ENCODE results near the gene SORCS1. TPM values are rescaled to one million over a fixed set of nuclear protein-coding genes. Genes with fewer than 3 reads are reported as not detected.

Gene SORCS1
- polyA plus RNA-seq, 4 donors: 4.5 to 19.8 (median 9.6) TPM

- DNase-seq (ENCODE audit: low read depth in 4 of 4, low spot score in 3 of 4): no peak
These were observed 334.0 kb downstream of the SORCS1 start for GRCh38 chr10:106830471-106830870.

GRCh38 chr10:106830006-106830405, 334.5 kb downstream of the SORCS1 start:
- no peak for DNase-seq (ENCODE audit: low read depth in 4 of 4, low spot score in 3 of 4)

GRCh38 chr10:106826716-106827115, 337.8 kb downstream of the SORCS1 start:
- no peak for DNase-seq (ENCODE audit: low read depth in 4 of 4, low spot score in 3 of 4)

GRCh38 chr10:106825576-106826364, 338.7 kb downstream of the SORCS1 start:
- DNase-seq (ENCODE audit: low read depth in 4 of 4, low spot score in 3 of 4): no peak

- no peak for DNase-seq (ENCODE audit: low read depth in 4 of 4, low spot score in 3 of 4)
These were observed 343.9 kb downstream of the SORCS1 start for GRCh38 chr10:106820579-106820978.

- no peak for DNase-seq (ENCODE audit: low read depth in 4 of 4, low spot score in 3 of 4)
These were observed 345.0 kb downstream of the SORCS1 start for GRCh38 chr10:106819490-106819889.

GRCh38 chr10:106816318-106817085, 348.0 kb downstream of the SORCS1 start:
- DNase-seq (ENCODE audit: low read depth in 4 of 4, low spot score in 3 of 4): no peak

- no peak for DNase-seq (ENCODE audit: low read depth in 4 of 4, low spot score in 3 of 4)
These were observed 349.0 kb downstream of the SORCS1 start for GRCh38 chr10:106815427-106816043.

GRCh38 chr10:106804992-106805582, 359.4 kb downstream of the SORCS1 start:
- no peak for DNase-seq (ENCODE audit: low read depth in 4 of 4, low spot score in 3 of 4)

GRCh38 chr10:106802949-106803348, 361.6 kb downstream of the SORCS1 start:
- DNase-seq (ENCODE audit: low read depth in 4 of 4, low spot score in 3 of 4): no peak

- DNase-seq (ENCODE audit: low read depth in 4 of 4, low spot score in 3 of 4): no peak
These were observed 364.7 kb downstream of the SORCS1 start for GRCh38 chr10:106799776-106800175.

- DNase-seq (ENCODE audit: low read depth in 4 of 4, low spot score in 3 of 4): peak in 3 of 4 donors; percentile 14 to 24 (median 15)
These were observed 368.9 kb downstream of the SORCS1 start for GRCh38 chr10:106795619-106796018.

- no peak for DNase-seq (ENCODE audit: low read depth in 4 of 4, low spot score in 3 of 4)
These were observed 370.9 kb downstream of the SORCS1 start for GRCh38 chr10:106793617-106794016.

GRCh38 chr10:106789623-106790022, 374.9 kb downstream of the SORCS1 start:
- DNase-seq (ENCODE audit: low read depth in 4 of 4, low spot score in 3 of 4): no peak

- no peak for DNase-seq (ENCODE audit: low read depth in 4 of 4, low spot score in 3 of 4)
These were observed 375.5 kb downstream of the SORCS1 start for GRCh38 chr10:106788982-106789381.

GRCh38 chr10:106785528-106785927, 379.0 kb downstream of the SORCS1 start:
- DNase-seq (ENCODE audit: low read depth in 4 of 4, low spot score in 3 of 4): no peak

- DNase-seq (ENCODE audit: low read depth in 4 of 4, low spot score in 3 of 4): no peak
These were observed 383.9 kb downstream of the SORCS1 start for GRCh38 chr10:106780632-106781031.

GRCh38 chr10:106777841-106778240, 386.7 kb downstream of the SORCS1 start:
- no peak for DNase-seq (ENCODE audit: low read depth in 4 of 4, low spot score in 3 of 4)

GRCh38 chr10:106775127-106775526, 389.4 kb downstream of the SORCS1 start:
- no peak for DNase-seq (ENCODE audit: low read depth in 4 of 4, low spot score in 3 of 4)

- DNase-seq (ENCODE audit: low read depth in 4 of 4, low spot score in 3 of 4): no peak
These were observed 391.5 kb downstream of the SORCS1 start for GRCh38 chr10:106772957-106773356.

- no peak for DNase-seq (ENCODE audit: low read depth in 4 of 4, low spot score in 3 of 4)
These were observed 393.4 kb downstream of the SORCS1 start for GRCh38 chr10:106771154-106771553.

All from left renal pelvis (tissue), 4 donors.